A673 (cell line): ENCODE results near the gene EML1. TPM values are rescaled to one million over a fixed set of nuclear protein-coding genes. Genes with fewer than 3 reads are reported as not detected.

ENCODE experiments used
- BruUV-seq: library from RNA; stranded (reverse); fragments of 400-500 nt; replicated peaks from 2 replicates; lab custom pipeline; 2021; lab: Mats Ljungman, UMichigan
- CTCF ChIA-PET: fragments of 300-600 bp; sonication (Branson Sonifier 250); formaldehyde crosslinking; loops from one replicate; lab custom pipeline; 2022; ENCODE audit warnings: antibody characterized with exemption; lab: Charles Lee
- POLR2A ChIA-PET: fragments of 300-600 bp; sonication (Branson Sonifier 250); formaldehyde crosslinking; loops from one replicate; lab custom pipeline; 2022; ENCODE audit warnings: antibody characterized with exemption; ENCODE audit not compliant: low non-redundant PET; lab: Charles Lee
- DNase-seq: peaks from one replicate; pipeline ENCODE4 v3.0.0-alpha.2; 2015; ENCODE audit warnings: low spot score
- H3K27ac ChIP-seq: fragments of 200-600 bp; sonication (generic); 2 replicates; pipeline ENCODE4 v1.5.1; 2016; ENCODE audit warnings: mixed run types, low read depth, mild to moderate bottlenecking, mixed read lengths, antibody characterized with exemption, low read length; ENCODE audit not compliant: poor library complexity, severe bottlenecking
- H3K27me3 ChIP-seq: fragments of 200-600 bp; sonication (generic); replicated peaks from 2 replicates; pipeline ENCODE4 v1.6.1; 2017; ENCODE audit warnings: mixed run types, low read depth, mild to moderate bottlenecking, mixed read lengths, antibody characterized with exemption, low read length; ENCODE audit not compliant: insufficient read depth, poor library complexity
- H3K36me3 ChIP-seq: fragments of 200-600 bp; sonication (generic); 2 replicates; pipeline ENCODE4 v1.6.1; 2016; ENCODE audit warnings: mixed run types, mild to moderate bottlenecking, mixed read lengths, antibody characterized with exemption, low read length; ENCODE audit not compliant: insufficient read depth, poor library complexity, severe bottlenecking
- H3K4me1 ChIP-seq: fragments of 200-600 bp; sonication (generic); 2 replicates; pipeline ENCODE4 v1.6.1; 2017; ENCODE audit warnings: mixed run types, mild to moderate bottlenecking, mixed read lengths, antibody characterized with exemption, low read length; ENCODE audit not compliant: insufficient read depth, poor library complexity, severe bottlenecking
- H3K4me3 ChIP-seq: fragments of 200-600 bp; sonication (generic); 2 replicates; pipeline ENCODE4 v1.5.1; 2016; ENCODE audit warnings: low read depth, mixed run types, mild to moderate bottlenecking, mixed read lengths, low read length; ENCODE audit not compliant: poor library complexity, severe bottlenecking
- H3K9me3 ChIP-seq: fragments of 200-600 bp; sonication (generic); 2 replicates; pipeline ENCODE4 v1.6.1; 2016; ENCODE audit warnings: mixed run types, low read depth, mild to moderate bottlenecking, mixed read lengths, antibody characterized with exemption, low read length; ENCODE audit not compliant: poor library complexity, severe bottlenecking
- EZH2 ChIP-seq: fragments of 200-600 bp; sonication (generic); IDR thresholded peaks from 2 replicates; pipeline ENCODE4 v1.6.1; 2017; ENCODE audit warnings: borderline replicate concordance, low read depth, mild to moderate bottlenecking, mixed read lengths, antibody characterized with exemption, low read length; ENCODE audit not compliant: poor library complexity, severe bottlenecking
- intact Hi-C: fragments of 100-400 bp; cut with micrococcal nuclease; formaldehyde crosslinking; loops from one replicate; pipeline ENCODE4 v1.10.0; 2022; ENCODE audit not compliant: unreplicated experiment
- total RNA-seq: library from RNA; stranded (reverse); gene quantifications from 2 replicates; pipeline ENCODE4 v1.2.3, GENCODE V29; 2021
- TF ChIP-seq, protein P1 (sequence below): fragments of 300-800, 200-600 bp; sonication (generic); conservative IDR thresholded peaks from 2 replicates; pipeline ENCODE4 v1.5.1; 2017; ENCODE audit warnings: low read depth, mild to moderate bottlenecking, antibody characterized with exemption, low read length, moderate library complexity, mixed read lengths

Gene EML1
- total RNA-seq, 1 experiment from 2014 or later: 34.1 TPM

DNA sequence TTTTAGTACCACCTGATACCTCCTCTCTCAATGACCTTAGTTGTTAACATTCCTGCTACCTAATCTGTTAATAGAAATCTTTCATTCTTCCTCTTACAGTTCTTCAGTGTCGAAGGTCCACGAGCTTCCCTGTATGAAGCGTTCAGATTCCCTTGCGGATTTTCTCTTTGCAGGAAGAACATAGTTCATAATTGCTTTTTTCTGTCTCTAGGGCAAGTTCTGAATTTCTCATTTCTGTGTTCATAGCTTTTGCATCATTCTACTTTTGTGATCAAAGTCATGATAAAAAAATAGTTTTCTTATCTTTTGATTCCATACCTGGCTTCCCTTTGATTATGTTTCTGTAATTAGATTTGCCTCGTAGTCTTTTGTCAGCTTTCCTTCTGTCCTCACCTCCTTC is 94.9 kb downstream of the EML1 start:
- H3K27me3 ChIP-seq: no peaks in the 10 kb centered on the region
- ChIA-PET POLR2A (no interaction called here), CTCF (interaction anchor here (1.3 kb wide), 1 partner anchor 11 kb away, joined by 4 read pairs; no protein-coding TSS in a partner anchor)
- no peak overlapping the region for H3K4me3 ChIP-seq
- no peaks in the 10 kb centered on the region for H3K9me3 ChIP-seq
- intact Hi-C loops: loop anchor here (5.0 kb wide), 1 partner anchor 371 kb away; no protein-coding TSS in a partner anchor
- no peak for DNase-seq
- peaks cover 24% of the 10 kb centered on the region for H3K4me1 ChIP-seq
- TF ChIP-seq EZH2: no peak
- TF ChIP-seq, protein P1, sequence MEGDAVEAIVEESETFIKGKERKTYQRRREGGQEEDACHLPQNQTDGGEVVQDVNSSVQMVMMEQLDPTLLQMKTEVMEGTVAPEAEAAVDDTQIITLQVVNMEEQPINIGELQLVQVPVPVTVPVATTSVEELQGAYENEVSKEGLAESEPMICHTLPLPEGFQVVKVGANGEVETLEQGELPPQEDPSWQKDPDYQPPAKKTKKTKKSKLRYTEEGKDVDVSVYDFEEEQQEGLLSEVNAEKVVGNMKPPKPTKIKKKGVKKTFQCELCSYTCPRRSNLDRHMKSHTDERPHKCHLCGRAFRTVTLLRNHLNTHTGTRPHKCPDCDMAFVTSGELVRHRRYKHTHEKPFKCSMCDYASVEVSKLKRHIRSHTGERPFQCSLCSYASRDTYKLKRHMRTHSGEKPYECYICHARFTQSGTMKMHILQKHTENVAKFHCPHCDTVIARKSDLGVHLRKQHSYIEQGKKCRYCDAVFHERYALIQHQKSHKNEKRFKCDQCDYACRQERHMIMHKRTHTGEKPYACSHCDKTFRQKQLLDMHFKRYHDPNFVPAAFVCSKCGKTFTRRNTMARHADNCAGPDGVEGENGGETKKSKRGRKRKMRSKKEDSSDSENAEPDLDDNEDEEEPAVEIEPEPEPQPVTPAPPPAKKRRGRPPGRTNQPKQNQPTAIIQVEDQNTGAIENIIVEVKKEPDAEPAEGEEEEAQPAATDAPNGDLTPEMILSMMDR: no peak
- BruUV-seq: no TSS peak
- no peak overlapping the region for H3K27ac ChIP-seq
- H3K36me3 ChIP-seq: no peaks in the 10 kb centered on the region

DNA sequence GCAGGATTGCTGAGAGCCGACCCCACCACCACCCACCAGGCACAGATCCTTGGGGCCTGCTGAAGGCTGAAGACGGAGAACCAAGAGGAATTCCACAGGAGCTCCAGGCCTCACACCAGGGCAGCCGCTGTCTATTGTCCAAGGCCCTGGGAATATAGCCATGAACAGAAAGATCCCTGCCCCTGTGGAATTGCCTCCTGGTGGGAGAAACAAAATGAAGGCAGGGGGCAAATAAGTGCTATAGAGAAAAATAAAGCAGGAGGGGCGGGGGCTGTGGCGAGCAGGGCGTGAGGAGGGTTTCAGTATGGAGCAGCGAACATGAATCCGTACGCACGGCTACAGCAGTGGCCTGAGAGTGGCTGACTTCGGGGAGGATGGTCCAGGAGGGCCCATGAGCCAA is 96.1 kb downstream of the EML1 start:
- ChIA-PET CTCF (no interaction called here), POLR2A (no interaction called here)
- TF ChIP-seq, protein P1: no peak
- no peak for TF ChIP-seq EZH2
- H3K27ac ChIP-seq: no peak overlapping the region
- no peak overlapping the region for H3K4me3 ChIP-seq
- DNase-seq: no peak
- no TSS peak for BruUV-seq
- H3K36me3 ChIP-seq: no peaks in the 10 kb centered on the region
- H3K9me3 ChIP-seq: no peaks in the 10 kb centered on the region
- peaks cover 13% of the 10 kb centered on the region for H3K4me1 ChIP-seq
- no peaks in the 10 kb centered on the region for H3K27me3 ChIP-seq
- intact Hi-C loops: loop anchor here (5.0 kb wide), 1 partner anchor 372 kb away; no protein-coding TSS in a partner anchor

DNA sequence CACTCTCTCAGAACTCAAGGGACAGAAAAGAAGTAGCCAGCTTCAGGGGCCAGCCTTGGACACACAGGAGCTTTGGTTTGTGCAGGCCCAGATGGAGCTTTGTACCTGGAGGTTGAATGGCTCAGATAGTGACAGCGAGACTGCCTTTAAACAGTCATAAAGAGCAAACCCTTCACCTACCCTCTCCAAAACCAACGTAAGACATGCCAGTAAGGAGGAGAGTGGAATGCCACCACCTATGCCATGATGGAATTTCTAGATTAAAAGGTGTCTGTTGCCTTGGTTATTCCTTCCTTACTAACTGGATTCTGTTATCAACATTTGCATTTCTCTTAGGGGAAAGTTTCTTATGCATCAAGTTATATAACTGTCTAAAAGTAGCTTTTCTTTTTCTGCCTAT is 98.1 kb downstream of the EML1 start:
- TF ChIP-seq, protein P1: no peak
- TF ChIP-seq EZH2: no peak
- intact Hi-C loops: no loop called here
- Histone ChIP-seq H3K36me3 (no peaks in the 10 kb centered on the region), H3K9me3 (no peaks in the 10 kb centered on the region), H3K4me1 (peaks cover 4% of the 10 kb centered on the region), H3K27ac (no peak overlapping the region), H3K27me3 (no peaks in the 10 kb centered on the region), H3K4me3 (no peak overlapping the region)
- ChIA-PET POLR2A (no interaction called here), CTCF (no interaction called here)
- DNase-seq: no peak
- no TSS peak for BruUV-seq
